GM18526 (cell line): ENCODE results near the gene SAMD10.

ENCODE experiments used
- POLR2A ChIP-seq: IDR thresholded peaks from 3 replicates; pipeline ENCODE4 v1.6.1; 2011; ENCODE audit not compliant: insufficient read length; ENCODE audit errors: extremely low read depth

SAMD10 gene

DNA sequence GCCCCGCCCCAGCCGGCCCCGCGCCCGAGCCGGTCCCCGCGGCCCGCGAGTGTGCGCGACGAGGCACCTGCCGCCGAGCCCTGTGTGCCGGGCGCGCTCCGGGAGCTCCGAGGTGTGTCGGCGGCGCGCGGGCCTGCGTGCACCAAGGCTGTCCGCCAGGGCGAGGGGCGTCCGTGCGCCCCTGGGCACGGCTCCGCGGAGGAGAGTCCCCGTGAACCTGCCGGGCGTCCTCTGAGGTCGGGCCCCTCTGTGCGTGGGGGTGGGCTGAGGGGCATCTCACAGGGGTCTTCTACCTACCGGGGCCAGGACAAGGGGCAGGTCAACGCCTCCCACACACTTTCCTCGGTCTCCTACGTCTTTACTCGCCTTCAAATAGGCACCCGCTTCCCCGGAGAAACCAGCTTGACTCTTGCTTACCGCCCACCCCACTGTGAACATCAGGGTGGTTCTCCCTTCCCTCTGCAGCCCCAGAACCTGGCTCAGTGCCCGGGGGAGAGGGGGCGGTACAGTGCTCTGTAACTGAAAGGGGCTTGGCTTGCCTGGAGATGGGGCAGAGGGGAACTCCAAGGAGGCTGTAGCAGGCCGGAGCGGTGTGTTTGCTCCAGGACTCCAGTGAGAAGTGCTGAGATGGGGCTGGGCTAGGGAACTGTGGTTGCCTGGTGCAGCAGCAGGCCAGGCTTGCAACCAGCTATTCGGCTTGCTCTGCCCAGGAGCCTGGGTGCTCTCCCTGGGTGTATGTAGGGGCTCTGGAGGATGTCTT lies at the start of gene SAMD10:
TSS of gene SAMD10 (minus strand) at position 86 of the 760 bp plus-strand sequence. CDS start 175 bp downstream, outside the sequence.
- TF ChIP-seq POLR2A, result no peak

DNA sequence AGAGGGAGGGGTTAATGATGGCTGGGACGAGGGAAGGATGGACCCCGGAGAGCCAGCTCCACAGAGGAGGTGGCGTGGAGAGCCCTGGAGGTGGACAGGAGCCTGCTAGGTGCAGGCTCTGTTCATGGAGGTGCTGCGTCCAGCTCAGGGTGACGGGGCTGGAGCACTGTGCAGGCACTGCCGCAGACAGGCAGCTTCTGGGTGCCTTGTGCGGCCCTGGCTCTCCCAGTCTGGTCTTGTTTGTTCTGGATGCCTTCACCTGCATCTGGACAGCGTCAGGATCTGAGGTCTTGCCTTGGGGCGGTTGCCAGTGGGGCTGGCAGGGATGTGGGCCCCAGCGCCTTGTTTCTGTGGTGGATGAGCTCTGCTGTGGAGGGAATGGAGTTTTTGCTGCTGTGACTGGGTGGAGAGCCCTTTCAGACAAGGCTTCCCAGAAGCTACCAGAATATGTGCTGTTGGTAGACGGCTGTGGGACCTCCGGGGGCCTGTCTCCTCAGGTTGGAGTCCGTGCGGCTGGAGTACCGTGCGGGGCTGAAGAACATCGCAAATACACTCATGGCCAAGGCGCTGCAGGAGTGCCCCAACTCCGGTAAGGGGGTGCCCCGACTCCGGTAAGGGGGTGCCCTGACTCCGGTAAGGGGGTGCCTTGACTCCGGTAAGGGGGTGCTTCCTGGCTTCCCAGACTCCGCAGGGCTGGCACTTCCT lies 48.7 kb upstream of the SAMD10 start:
- no peak for TF ChIP-seq POLR2A

DNA sequence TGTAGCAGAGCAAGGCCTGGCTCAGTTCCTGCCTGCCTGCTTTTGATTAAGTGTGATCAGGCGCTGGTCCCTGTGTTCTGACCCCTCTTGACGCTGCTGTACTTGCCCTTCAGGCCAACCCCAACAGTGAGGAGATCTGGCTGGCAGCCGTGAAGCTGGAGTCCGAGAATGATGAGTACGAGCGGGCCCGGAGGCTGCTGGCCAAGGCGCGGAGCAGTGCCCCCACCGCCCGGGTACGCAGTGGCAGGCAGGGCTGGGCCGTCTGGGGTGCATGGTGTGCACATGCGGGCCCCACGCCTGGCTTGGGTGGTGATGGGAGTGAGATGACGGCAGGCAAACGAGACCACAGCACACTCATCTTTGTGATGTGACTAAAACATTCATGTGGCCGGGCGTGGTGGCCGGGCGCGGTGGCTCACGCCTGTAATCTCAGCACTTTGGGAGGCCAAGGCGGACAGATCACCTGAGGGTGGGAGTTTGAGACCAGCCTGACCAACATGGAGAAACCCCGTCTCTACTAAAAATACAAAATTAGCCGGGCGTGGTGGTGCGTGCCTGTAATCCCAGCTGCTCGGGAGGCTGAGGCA lies 46.5 kb upstream of the SAMD10 start:
- no peak for TF ChIP-seq POLR2A

- TF ChIP-seq POLR2A, result no peak
Observed at GRCh38 chr20:64025101-64025825, 45.8 kb upstream of the SAMD10 start.

DNA sequence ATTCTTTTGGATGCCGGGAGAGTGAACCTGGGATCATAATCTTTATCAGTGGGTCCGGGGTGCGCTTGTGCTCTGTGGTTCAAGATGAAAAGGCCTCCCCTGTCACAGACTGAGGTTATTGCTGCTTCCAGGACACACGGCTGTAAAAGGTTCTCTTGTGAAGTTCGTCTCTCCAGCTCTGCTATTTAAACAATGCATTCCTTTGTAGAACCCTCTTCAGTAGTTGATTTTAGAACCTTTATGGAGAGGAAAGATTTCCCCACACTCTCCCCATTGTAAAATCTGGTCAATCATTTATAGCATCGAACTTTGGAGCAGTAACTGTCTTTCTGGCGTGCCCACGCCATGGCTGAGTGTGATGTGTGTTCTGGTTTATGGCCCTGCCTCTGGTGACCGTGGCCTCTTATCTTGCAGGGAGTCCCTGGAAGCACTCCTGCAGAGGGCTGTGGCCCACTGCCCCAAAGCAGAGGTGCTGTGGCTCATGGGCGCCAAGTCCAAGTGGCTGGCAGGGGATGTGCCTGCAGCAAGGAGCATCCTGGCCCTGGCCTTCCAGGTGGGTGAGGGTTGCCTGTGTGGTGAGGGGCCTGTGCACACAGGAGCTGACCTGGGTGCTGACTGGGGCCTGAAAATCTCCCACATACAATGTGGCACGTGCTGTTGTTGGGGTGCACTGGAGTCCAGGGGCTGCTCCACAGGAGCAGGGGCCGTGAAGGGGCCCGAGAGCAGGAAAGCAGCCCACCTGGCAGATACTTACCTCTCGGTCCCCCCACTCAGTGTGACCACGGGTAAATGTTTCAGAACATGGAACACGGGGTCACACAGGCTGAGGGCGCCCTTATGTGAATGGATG lies 44.9 kb upstream of the SAMD10 start:
- TF ChIP-seq POLR2A, result no peak

DNA sequence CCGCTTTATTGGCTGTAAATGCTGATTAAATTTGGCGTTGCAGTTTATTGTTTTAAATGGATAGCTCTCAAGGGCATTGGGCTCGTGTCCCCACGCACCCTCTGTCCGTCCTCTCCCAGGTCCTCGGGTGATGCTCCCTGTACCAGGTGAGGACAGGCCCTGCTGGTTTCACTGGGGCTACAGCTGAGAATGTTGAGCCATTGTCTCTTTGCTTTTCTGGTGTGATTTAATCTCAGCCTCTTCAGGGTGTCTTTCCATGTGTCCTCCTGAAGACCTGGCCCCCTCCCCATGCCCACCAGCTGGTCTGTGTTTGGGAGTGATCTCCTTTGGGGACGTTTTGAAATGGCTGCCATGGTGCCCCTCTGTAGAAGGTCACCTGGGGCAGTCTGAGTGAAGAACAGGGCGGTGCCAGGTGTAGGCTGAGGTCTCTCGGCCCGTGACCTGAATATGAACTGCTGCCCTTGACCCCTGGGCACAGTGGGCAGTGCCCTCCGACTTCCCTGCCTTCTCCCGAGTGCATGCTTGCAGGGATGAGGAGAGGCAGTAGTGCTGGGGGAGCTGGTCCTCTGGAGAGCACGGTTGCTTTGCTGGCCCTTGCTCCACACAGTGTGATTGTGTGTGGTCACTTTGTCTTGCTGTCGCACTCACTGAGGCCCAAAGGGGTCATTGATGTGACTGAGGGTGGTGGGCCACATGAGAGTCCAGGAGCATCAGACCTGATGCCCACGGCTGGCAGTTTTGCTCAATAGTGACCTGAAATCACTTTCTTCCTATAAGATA lies 44.1 kb upstream of the SAMD10 start:
- TF ChIP-seq POLR2A, result no peak

GRCh38 chr20:64022671-64023360 lies 43.4 kb upstream of the SAMD10 start:
- TF ChIP-seq POLR2A, result no peak

- no peak for TF ChIP-seq POLR2A
Observed at GRCh38 chr20:64021124-64021975, 41.9 kb upstream of the SAMD10 start.

DNA sequence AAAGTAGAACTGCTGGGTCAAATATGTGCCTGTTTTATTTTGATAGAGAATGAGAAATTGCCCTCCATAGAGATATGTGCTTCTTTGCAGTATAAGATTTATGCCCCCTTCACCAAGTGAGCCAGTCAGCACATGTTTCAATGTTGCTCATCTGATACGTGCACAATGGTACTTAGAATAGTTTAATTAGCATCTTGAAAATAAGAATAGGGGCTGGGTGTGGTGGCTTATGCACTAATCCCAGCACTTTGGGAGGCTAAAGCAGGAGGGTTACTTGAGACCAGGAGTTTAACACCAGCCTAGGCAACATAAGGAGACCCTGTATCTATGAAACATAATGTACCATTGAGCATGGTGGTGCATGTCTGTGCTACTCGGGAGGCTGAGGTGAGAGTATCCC lies 36.2 kb upstream of the SAMD10 start:
- no peak for TF ChIP-seq POLR2A

- TF ChIP-seq POLR2A, result no peak
Observed at GRCh38 chr20:64011366-64011779, 31.9 kb upstream of the SAMD10 start.

DNA sequence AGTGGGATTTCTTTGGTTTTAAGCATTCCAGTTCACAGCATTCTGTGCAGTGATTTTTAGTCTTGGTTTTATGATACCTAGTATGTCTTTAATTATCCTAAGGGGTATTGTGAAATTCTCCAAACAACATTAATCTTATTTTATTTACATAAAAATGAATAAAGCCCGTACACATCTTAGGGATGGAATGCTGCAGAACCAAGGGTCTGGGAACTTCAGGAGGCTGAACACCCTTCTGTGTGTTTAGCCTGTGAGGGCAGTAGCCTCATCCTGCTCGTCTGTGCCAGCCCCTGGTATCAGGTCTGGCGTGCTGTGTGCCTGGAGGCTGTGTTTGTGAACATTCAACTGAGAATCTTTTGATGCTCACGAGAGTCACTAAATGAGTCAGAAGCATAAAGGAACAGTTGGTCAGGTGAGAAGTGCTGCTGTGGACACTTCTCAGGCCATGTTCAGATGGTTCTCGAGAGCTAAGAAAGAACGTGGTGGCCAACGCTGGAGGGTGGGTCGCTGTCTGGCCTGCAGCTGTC lies 31.3 kb upstream of the SAMD10 start:
- TF ChIP-seq POLR2A, result no peak

DNA sequence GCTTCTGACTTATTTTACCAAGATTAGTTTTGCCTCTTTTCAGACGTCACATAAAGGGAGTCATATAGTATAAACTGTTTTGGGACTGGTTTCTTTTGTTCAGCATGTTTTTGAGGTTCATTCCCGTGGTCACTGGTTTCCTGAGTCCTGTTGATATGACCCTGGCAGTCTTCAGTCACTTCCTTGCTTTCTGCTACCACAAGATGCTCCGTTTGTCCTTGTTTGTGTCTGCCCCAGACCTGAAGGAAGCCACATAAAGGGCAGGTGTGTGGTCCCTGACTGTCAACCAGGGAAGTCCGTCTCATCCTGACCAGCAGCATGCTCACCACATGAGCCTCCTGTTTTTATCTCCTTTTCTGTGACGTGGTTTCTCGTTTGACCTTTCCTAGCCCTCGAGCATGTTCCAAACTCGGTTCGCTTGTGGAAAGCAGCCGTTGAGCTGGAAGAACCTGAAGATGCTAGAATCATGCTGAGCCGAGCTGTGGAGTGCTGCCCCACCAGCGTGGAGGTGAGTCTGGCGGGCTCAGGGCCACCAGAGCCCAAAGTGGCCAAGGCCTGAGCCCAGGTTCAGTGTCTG lies 30.5 kb upstream of the SAMD10 start:
- TF ChIP-seq POLR2A, result no peak
